H1 (cell line): Measurements from ENCODE around the gene GIGYF2. TPM values are rescaled to one million over a fixed set of nuclear protein-coding genes. Genes with fewer than 3 reads are reported as not detected.
A peak's percentile ranks its signal among the peaks of the same experiment; 100 is the strongest.

Source experiments
- CTCF ChIA-PET: fragments of 300-600 bp; sonication (Branson Sonifier 250); formaldehyde crosslinking; loops from one replicate; lab custom pipeline; 2021; ENCODE audit not compliant: partially characterized antibody; lab: Charles Lee
- POLR2A ChIA-PET: fragments of 300-600 bp; sonication (Branson Sonifier 250); formaldehyde crosslinking; loops from one replicate; lab custom pipeline; 2021; ENCODE audit warnings: inconsistent platforms; ENCODE audit not compliant: partially characterized antibody; lab: Charles Lee
- DNase-seq, 2 experiments: peaks; one replicate each; pipeline versions ENCODE4 v3.0.0 to v3.0.0-alpha.2; 2010 to 2022; ENCODE audit warnings: low spot score in 2 of 2, low read depth in 1 of 2, mixed read lengths in 1 of 2
- FAIRE-seq: peaks from 2 replicates; lab custom pipeline; 2011; peaks lifted over from hg19 to GRCh38; lab: Jason Lieb, UNC
- H2AFZ ChIP-seq: 2 replicates; pipeline ENCODE4 v1.8.1; 2012; ENCODE audit warnings: low read length, inconsistent platforms
- H2AK5ac ChIP-seq: 2 replicates; pipeline ENCODE4 v1.6.1; 2013; ENCODE audit warnings: low read depth, low read length
- H2BK120ac ChIP-seq: replicated peaks from 2 replicates; pipeline ENCODE3; 2013; ENCODE audit warnings: low read depth, low read length, inconsistent platforms
- H2BK12ac ChIP-seq: 2 replicates; pipeline ENCODE4 v1.6.1; 2013; ENCODE audit warnings: low read depth, low read length
- H2BK15ac ChIP-seq: 2 replicates; pipeline ENCODE4 v1.6.1; 2013; ENCODE audit warnings: low read length
- H2BK20ac ChIP-seq: 2 replicates; pipeline ENCODE4 v1.6.1; 2013; ENCODE audit warnings: low read length
- H2BK5ac ChIP-seq: 2 replicates; pipeline ENCODE4 v1.6.1; 2013; ENCODE audit warnings: low read depth, low read length
- H3K14ac ChIP-seq: 2 replicates; pipeline ENCODE4 v1.6.1; 2013; ENCODE audit warnings: inconsistent platforms; ENCODE audit not compliant: insufficient read length
- H3K18ac ChIP-seq: 2 replicates; pipeline ENCODE4 v1.6.1; 2013; ENCODE audit warnings: low read length; ENCODE audit errors: extremely low read depth
- H3K23ac ChIP-seq: 2 replicates; pipeline ENCODE4 v1.6.1; 2013; ENCODE audit warnings: inconsistent platforms; ENCODE audit not compliant: insufficient read length
- H3K23me2 ChIP-seq: 2 replicates; pipeline ENCODE4 v1.6.1; 2013; ENCODE audit warnings: low read depth, low read length
- H3K27ac ChIP-seq: 2 replicates; pipeline ENCODE4 v1.6.1; 2011; ENCODE audit warnings: low read depth, low read length, inconsistent platforms
- H3K27me3 ChIP-seq, 4 experiments: replicated peaks in 1 of 4; 1 replicate in 1 of 4; 2 replicates in 3 of 4; pipeline versions ENCODE4 v1.6.1 to v1.8.1; 2011 to 2013; ENCODE audit warnings: low read length in 3 of 4, mild to moderate bottlenecking in 3 of 4, inconsistent platforms in 2 of 4, mixed read lengths in 2 of 4, moderate library complexity in 1 of 4; ENCODE audit not compliant: control insufficient read depth in 3 of 4, insufficient read depth in 3 of 4; ENCODE audit errors: extremely low read depth in 1 of 4
- H3K36me3 ChIP-seq, 4 experiments: 2 replicates each; pipeline versions ENCODE4 v1.6.1 to v1.8.1; 2011 to 2013; ENCODE audit warnings: mild to moderate bottlenecking in 4 of 4, low read length in 3 of 4, moderate library complexity in 2 of 4, control low read depth in 1 of 4, inconsistent platforms in 1 of 4; ENCODE audit not compliant: insufficient read depth in 4 of 4, control insufficient read depth in 2 of 4
- H3K4ac ChIP-seq: replicated peaks from 2 replicates; pipeline ENCODE3; 2013; ENCODE audit warnings: low read length, low read depth, mixed read lengths, inconsistent platforms; ENCODE audit not compliant: insufficient read length
- H3K4me1 ChIP-seq, 4 experiments: replicated peaks in 1 of 4; 1 replicate in 1 of 4; 2 replicates in 3 of 4; pipeline versions ENCODE4 v1.6.1 to v1.8.1; 2011 to 2013; ENCODE audit warnings: low read length in 3 of 4, inconsistent platforms in 2 of 4, mixed read lengths in 1 of 4; ENCODE audit not compliant: insufficient read depth in 4 of 4, control insufficient read depth in 3 of 4
- H3K4me2 ChIP-seq, 2 experiments: 2 replicates each; pipeline versions ENCODE4 v1.6.1 to v1.8.1; 2011 to 2013; ENCODE audit warnings: low read depth in 2 of 2, low read length in 2 of 2, control low read depth in 1 of 2, inconsistent platforms in 1 of 2, mild to moderate bottlenecking in 1 of 2; ENCODE audit not compliant: insufficient read depth in 1 of 2
- H3K4me3 ChIP-seq, 4 experiments: fragments of 200-600, 300-600 bp in 1 of 4; sonication (generic), shearing (Covaris generic), sonication (Bioruptor Twin) in 1 of 4; 2 replicates each; pipeline versions ENCODE4 v1.5.1 to v1.8.1; 2011 to 2016; ENCODE audit warnings: low read length in 4 of 4, low read depth in 3 of 4, control low read depth in 2 of 4, inconsistent platforms in 2 of 4, mild to moderate bottlenecking in 2 of 4, mixed read lengths in 1 of 4, moderate library complexity in 1 of 4; ENCODE audit not compliant: insufficient read depth in 2 of 4; ENCODE audit errors: extremely low read depth in 1 of 4
- H3K56ac ChIP-seq: replicated peaks from 2 replicates; pipeline ENCODE3; 2013; ENCODE audit warnings: low read depth, mild to moderate bottlenecking, mixed read lengths, low read length, inconsistent platforms; ENCODE audit not compliant: insufficient read length
- H3K79me1 ChIP-seq: 2 replicates; pipeline ENCODE4 v1.6.1; 2013; ENCODE audit warnings: low read depth, low read length, control low read depth
- H3K79me2 ChIP-seq, 2 experiments: 2 replicates each; pipeline versions ENCODE4 v1.6.1 to v1.8.1; 2012 to 2013; ENCODE audit warnings: low read length in 2 of 2, mild to moderate bottlenecking in 2 of 2, inconsistent platforms in 1 of 2; ENCODE audit not compliant: insufficient read depth in 2 of 2, control insufficient read depth in 1 of 2
- H3K9ac ChIP-seq, 4 experiments: replicated peaks in 1 of 4; 1 replicate in 1 of 4; 2 replicates in 3 of 4; pipeline versions ENCODE4 v1.6.1 to v1.8.1; 2011 to 2013; ENCODE audit warnings: low read depth in 3 of 4, low read length in 3 of 4, control low read depth in 2 of 4, mild to moderate bottlenecking in 2 of 4, moderate library complexity in 2 of 4, inconsistent platforms in 1 of 4; ENCODE audit errors: extremely low read depth in 1 of 4
- H3K9me3 ChIP-seq, 2 experiments: 2 replicates each; pipeline versions ENCODE4 v1.6.1 to v1.8.1; 2012 to 2013; ENCODE audit warnings: mild to moderate bottlenecking in 2 of 2, moderate library complexity in 2 of 2, control low read depth in 1 of 2, inconsistent platforms in 1 of 2, low read depth in 1 of 2, low read length in 1 of 2, mixed read lengths in 1 of 2; ENCODE audit not compliant: insufficient read depth in 2 of 2
- H4K20me1 ChIP-seq, 2 experiments: replicated peaks in 1 of 2; 2 replicates each; pipeline versions ENCODE3 to v1.8.1; 2011 to 2013; ENCODE audit warnings: inconsistent platforms in 2 of 2, low read length in 2 of 2, mild to moderate bottlenecking in 1 of 2; ENCODE audit not compliant: insufficient read depth in 2 of 2, control insufficient read depth in 1 of 2
- H4K5ac ChIP-seq: 2 replicates; pipeline ENCODE4 v1.6.1; 2013; ENCODE audit warnings: low read length, low read depth, mixed read lengths, inconsistent platforms; ENCODE audit not compliant: insufficient read length
- H4K8ac ChIP-seq: 2 replicates; pipeline ENCODE4 v1.8.0; 2013; ENCODE audit warnings: mild to moderate bottlenecking, moderate library complexity, low read length, inconsistent platforms; ENCODE audit not compliant: insufficient read depth; ENCODE audit errors: extremely low read depth
- H4K91ac ChIP-seq: replicated peaks from 2 replicates; pipeline ENCODE3; 2013; ENCODE audit warnings: low read length, mixed read lengths, inconsistent platforms; ENCODE audit not compliant: insufficient read length
- BCL11A ChIP-seq, 2 experiments: IDR thresholded peaks; one replicate each; pipeline ENCODE4 v1.6.1; 2011; ENCODE audit warnings: low read depth in 2 of 2, low read length in 2 of 2, mild to moderate bottlenecking in 2 of 2
- EGR1 ChIP-seq: IDR thresholded peaks from 2 replicates; pipeline ENCODE4 v1.6.1; 2011; ENCODE audit warnings: low read depth, low read length, borderline replicate concordance
- GABPA ChIP-seq: IDR thresholded peaks from 2 replicates; pipeline ENCODE4 v1.6.1; 2011; ENCODE audit warnings: mild to moderate bottlenecking, low read length, moderate library complexity, borderline replicate concordance; ENCODE audit not compliant: insufficient read depth
- GTF2F1 ChIP-seq: IDR thresholded peaks from 2 replicates; pipeline ENCODE4 v1.6.1; 2012; ENCODE audit warnings: low read depth, low read length, improper control_type of control experiment, borderline replicate concordance
- KDM1A ChIP-seq: fragments of 200-600, 300-600 bp; sonication (generic); IDR thresholded peaks from 2 replicates; pipeline ENCODE4 v1.7.1; 2016; ENCODE audit warnings: mild to moderate bottlenecking, low read length, borderline replicate concordance
- NANOG ChIP-seq: IDR thresholded peaks from 2 replicates; pipeline ENCODE4 v1.6.1; 2011; ENCODE audit warnings: low read length, low read depth, mild to moderate bottlenecking, inconsistent platforms; ENCODE audit not compliant: insufficient read depth, poor library complexity, severe bottlenecking
- RFX5 ChIP-seq: IDR thresholded peaks from 2 replicates; pipeline ENCODE4 v1.6.1; 2011; ENCODE audit warnings: low read depth, low read length, improper control_type of control experiment, borderline replicate concordance
- SIRT6 ChIP-seq: IDR thresholded peaks from one replicate; pipeline ENCODE4 v1.7.1; 2012; ENCODE audit warnings: low read length, inconsistent platforms
- ZNF274 ChIP-seq: IDR thresholded peaks from 2 replicates; pipeline ENCODE4 v1.7.0; 2012; ENCODE audit warnings: low read length, borderline replicate concordance; ENCODE audit errors: extremely low read depth
- WGBS, 2 experiments: shearing (Covaris generic) in 1 of 2; methylation state at CpG; one replicate each; pipeline versions ENCODE4 v1.1.6 to v1.1.7; 2013 to 2015; ENCODE audit warnings: low lambda C conversion rate in 2 of 2, mixed read lengths in 2 of 2, inconsistent platforms in 1 of 2, low coverage in 1 of 2, missing lambda C conversion rate in 1 of 2; ENCODE audit not compliant: insufficient replicate concordance in 2 of 2, insufficient coverage in 1 of 2, insufficient read length in 1 of 2; ENCODE audit errors: extremely low coverage in 1 of 2, missing lambda C conversion rate in 1 of 2; 5-methylcytosine and 5-hydroxymethylcytosine counted together
- polyA plus RNA-seq, 7 experiments: library from polyadenylated mRNA; depleted of rRNA in 3 of 7; stranded (reverse) in 5 of 7; unstranded in 2 of 7; fragments of >200 nt in 5 of 7; fragments of 200-250 nt in 2 of 7; gene quantifications; 1 replicate in 5 of 7; 2 replicates in 1 of 7; 4 replicates in 1 of 7; pipeline versions ENCODE4 v1.2.1 to v1.2.3, GENCODE V29; 2011 to 2013; ENCODE audit warnings: missing spikeins in 2 of 7, mixed read lengths in 2 of 7
- total RNA-seq: library from RNA; stranded (reverse); fragmentation: NEBNext Ultra II Directional; extraction: Animal tissue kit (Norgen Biotek cat#: 25700); gene quantifications from 2 replicates; pipeline ENCODE4 v1.2.1, GENCODE V29; 2021
- TF ChIP-seq, protein P1 (sequence below): IDR thresholded peaks from 2 replicates; pipeline ENCODE4 v1.6.1; 2012; ENCODE audit warnings: low read length, inconsistent platforms
- TF ChIP-seq, protein P2 (sequence below): IDR thresholded peaks from 2 replicates; pipeline ENCODE4 v1.6.1; 2011; ENCODE audit warnings: low read depth, mild to moderate bottlenecking, low read length; ENCODE audit not compliant: insufficient read depth

Gene GIGYF2
- total and polyA plus RNA-seq, 2 of the 8 experiments (the other 6 are each of a cell fraction or from before 2014, with no cell fraction given) = 22.3 to 62.0 TPM

DNA sequence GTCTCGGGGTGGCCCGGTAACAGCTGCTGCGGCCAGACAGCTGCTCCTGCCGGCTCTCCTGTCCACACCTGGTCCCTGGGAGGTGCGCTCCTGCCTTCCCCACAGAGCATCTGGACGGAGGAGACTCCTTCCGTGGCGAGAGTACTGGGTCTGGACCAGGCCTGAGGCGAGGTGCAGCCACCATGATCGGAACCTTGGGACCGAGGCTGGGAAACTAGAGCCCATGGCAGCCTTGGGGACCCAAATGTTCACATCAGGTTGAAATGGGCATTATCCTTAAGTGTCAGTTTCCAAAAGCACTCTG, 628 bp downstream of the GIGYF2 start:
- Histone ChIP-seq H3K36me3 (no peaks in the 10 kb centered on the region; a peak in 1 of 8 replicates), H3K4ac (no peak overlapping the region), H2BK5ac (peak overlapping the region; percentile 79), H3K27ac (peak overlapping the region; percentile 81; the same call in 1 of the 2 replicates), H4K8ac (peak overlapping the region; percentile 96; the same call in 1 of the 2 replicates), H4K91ac (peak overlapping the region; percentile 47), H4K5ac (peak overlapping the region; percentile 54), H3K23ac (no peak overlapping the region), H3K4me1 (peaks cover 0 to 8% (median 3%) of the 10 kb centered on the region in 4 experiments; a peak in 4 of 7 replicates), H3K4me2 (peak overlapping the region; percentile 65 to 86), H4K20me1 (peaks cover 0 to 3% of the 10 kb centered on the region in 2 experiments), H3K27me3 (no peaks in the 10 kb centered on the region), H3K79me2 (peaks cover 18 to 51% of the 10 kb centered on the region in 2 experiments), H3K9me3 (no peaks in the 10 kb centered on the region), H3K23me2 (peaks cover 4% of the 10 kb centered on the region), H3K14ac (no peak overlapping the region), H3K9ac (peak overlapping the region; percentile 88 to 91 (median 89)), H3K18ac (peak overlapping the region; percentile 79; the same call in 1 of the 2 replicates), H2BK20ac (no peak overlapping the region), H2BK12ac (no peak overlapping the region), H2BK15ac (no peak overlapping the region), H2BK120ac (no peak overlapping the region), H3K79me1 (no peaks in the 10 kb centered on the region; the same call in none of the 2 replicates), H3K4me3 (peak overlapping the region; percentile 87 to 96 (median 94)), H2AFZ (peak overlapping the region; percentile 52; the same call in 1 of the 2 replicates), H3K56ac (peak overlapping the region; percentile 18), H2AK5ac (no peak overlapping the region)
- 0% methylated on average over 11 of the region's 11 CpGs; no CpG with 5 or more reads in 1 of the 2 experiments for WGBS, 2 experiments
- POLR2A ChIA-PET = interaction anchor here (1.0 to 1.5 kb wide), 5 partner anchors 9 to 114 kb away, joined by 3 to 6 read pairs (median 3); no protein-coding TSS in a partner anchor
- FAIRE-seq = no peak
- DNase-seq = no peak
- CTCF ChIA-PET = no interaction called here
- no peak for TF ChIP-seq EGR1
- TF ChIP-seq NANOG = no peak
- TF ChIP-seq GABPA = no peak
- TF ChIP-seq, protein P1, sequence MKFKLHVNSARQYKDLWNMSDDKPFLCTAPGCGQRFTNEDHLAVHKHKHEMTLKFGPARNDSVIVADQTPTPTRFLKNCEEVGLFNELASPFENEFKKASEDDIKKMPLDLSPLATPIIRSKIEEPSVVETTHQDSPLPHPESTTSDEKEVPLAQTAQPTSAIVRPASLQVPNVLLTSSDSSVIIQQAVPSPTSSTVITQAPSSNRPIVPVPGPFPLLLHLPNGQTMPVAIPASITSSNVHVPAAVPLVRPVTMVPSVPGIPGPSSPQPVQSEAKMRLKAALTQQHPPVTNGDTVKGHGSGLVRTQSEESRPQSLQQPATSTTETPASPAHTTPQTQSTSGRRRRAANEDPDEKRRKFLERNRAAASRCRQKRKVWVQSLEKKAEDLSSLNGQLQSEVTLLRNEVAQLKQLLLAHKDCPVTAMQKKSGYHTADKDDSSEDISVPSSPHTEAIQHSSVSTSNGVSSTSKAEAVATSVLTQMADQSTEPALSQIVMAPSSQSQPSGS = no peak
- TF ChIP-seq ZNF274 = no peak
- no peak for TF ChIP-seq BCL11A (IDR thresholded peaks at IDR 0.05; ENCODE audit: low read depth in 2 of 2, low read length in 2 of 2)
- no peak for TF ChIP-seq KDM1A
- no peak for TF ChIP-seq GTF2F1
- TF ChIP-seq SIRT6 = no peak
- TF ChIP-seq, protein P2, sequence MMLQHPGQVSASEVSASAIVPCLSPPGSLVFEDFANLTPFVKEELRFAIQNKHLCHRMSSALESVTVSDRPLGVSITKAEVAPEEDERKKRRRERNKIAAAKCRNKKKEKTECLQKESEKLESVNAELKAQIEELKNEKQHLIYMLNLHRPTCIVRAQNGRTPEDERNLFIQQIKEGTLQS = no peak
- no peak for TF ChIP-seq RFX5
